ENCODE data around the gene NECTIN1. TPM values are rescaled to one million over a fixed set of nuclear protein-coding genes. Genes with fewer than 3 reads are reported as not detected.

NECTIN1 gene
- total RNA-seq, 1 donor from 2014 or later = 10.4 TPM

- intact Hi-C loops (cut with DNase I) = no loop called here
Measured at GRCh38 chr11:119776031-119776636, 47.1 kb upstream of the NECTIN1 start.

GRCh38 chr11:119774172-119774763 lies 45.3 kb upstream of the NECTIN1 start:
- TF ChIP-seq CTCF (IDR thresholded peaks at IDR 0.05) = no peak
- H3K4me1 ChIP-seq = no peaks in the 10 kb centered on the region
- peak; percentile 36 for DNase-seq
- H3K4me3 ChIP-seq = no peak overlapping the region
- no peak for ATAC-seq
- peaks cover 5% of the 10 kb centered on the region for H3K27me3 ChIP-seq
- H3K27ac ChIP-seq = no peak overlapping the region
- intact Hi-C loops (cut with DNase I) = no loop called here
- no peaks in the 10 kb centered on the region for H3K36me3 ChIP-seq
- H3K9me3 ChIP-seq = no peaks in the 10 kb centered on the region

More at GRCh38 chr11:119776031-119776636, 47.1 kb upstream of the NECTIN1 start:
- TF ChIP-seq CTCF (IDR thresholded peaks at IDR 0.05) = no peak
- no peak for ATAC-seq
- H3K4me3 ChIP-seq = no peak overlapping the region
- DNase-seq = no peak
- H3K27ac ChIP-seq = no peak overlapping the region
- no peaks in the 10 kb centered on the region for H3K9me3 ChIP-seq
- no peaks in the 10 kb centered on the region for H3K4me1 ChIP-seq
- peaks cover 5% of the 10 kb centered on the region for H3K27me3 ChIP-seq
- H3K36me3 ChIP-seq = no peaks in the 10 kb centered on the region

GRCh38 chr11:119772641-119773415 lies 43.8 kb upstream of the NECTIN1 start:
- intact Hi-C loops (cut with DNase I) = no loop called here
- DNase-seq (peak; percentile 8), ATAC-seq (no peak)
- no peaks in the 10 kb centered on the region for H3K4me1 ChIP-seq
- H3K36me3 ChIP-seq = no peaks in the 10 kb centered on the region
- no peaks in the 10 kb centered on the region for H3K9me3 ChIP-seq
- H3K27me3 ChIP-seq = peaks cover 5% of the 10 kb centered on the region
- H3K4me3 ChIP-seq = no peak overlapping the region
- no peak for TF ChIP-seq CTCF (IDR thresholded peaks at IDR 0.05)
- H3K27ac ChIP-seq = no peak overlapping the region

GRCh38 chr11:119772076-119772475 lies 43.1 kb upstream of the NECTIN1 start:
- H3K4me1 ChIP-seq = no peaks in the 10 kb centered on the region
- DNase-seq (no peak), ATAC-seq (no peak)
- H3K27me3 ChIP-seq = peaks cover 5% of the 10 kb centered on the region
- H3K9me3 ChIP-seq = no peaks in the 10 kb centered on the region
- H3K27ac ChIP-seq = no peak overlapping the region
- no peak overlapping the region for H3K4me3 ChIP-seq
- intact Hi-C loops (cut with DNase I) = no loop called here
- H3K36me3 ChIP-seq = no peaks in the 10 kb centered on the region
- TF ChIP-seq CTCF (IDR thresholded peaks at IDR 0.05) = no peak

- TF ChIP-seq CTCF (IDR thresholded peaks at IDR 0.05) = no peak
- Histone ChIP-seq H3K4me1 (no peaks in the 10 kb centered on the region), H3K4me3 (no peak overlapping the region), H3K27ac (no peak overlapping the region), H3K9me3 (no peaks in the 10 kb centered on the region), H3K27me3 (peaks cover 3% of the 10 kb centered on the region), H3K36me3 (no peaks in the 10 kb centered on the region)
- intact Hi-C loops (cut with DNase I) = no loop called here
- ATAC-seq (no peak), DNase-seq (peak; percentile 0)
Measured at GRCh38 chr11:119771172-119771770, 42.3 kb upstream of the NECTIN1 start.
